GM12878 (cell line): ENCODE measurements around the gene ZNF296.

Experiments used
- CHD4 ChIP-seq: fragments of 200-600 bp; sonication (generic); IDR thresholded peaks from 2 replicates; pipeline ENCODE4 v1.6.1; 2016; ENCODE audit warnings: mild to moderate bottlenecking
- CTCF ChIP-seq, 3 experiments: IDR thresholded peaks in 2 of 3; conservative IDR thresholded peaks in 1 of 3; 2 replicates each; pipeline ENCODE4 v1.5.1; 2011; ENCODE audit warnings: low read depth in 3 of 3, low read length in 3 of 3, mild to moderate bottlenecking in 3 of 3, control low read depth in 2 of 3, moderate library complexity in 2 of 3, inconsistent platforms in 1 of 3, mixed read lengths in 1 of 3; ENCODE audit not compliant: control insufficient read depth in 2 of 3, insufficient read depth in 1 of 3; ENCODE audit errors: extremely low read depth in 1 of 3
- EZH2 ChIP-seq: IDR thresholded peaks from 2 replicates; pipeline ENCODE4 v1.6.1; 2012; ENCODE audit warnings: low read depth, mild to moderate bottlenecking, control low read depth, inconsistent platforms, low read length, borderline replicate concordance; ENCODE audit not compliant: control insufficient read depth
- POLR2A ChIP-seq: IDR thresholded peaks from 2 replicates; pipeline ENCODE4 v1.6.1; 2011; ENCODE audit warnings: low read depth, mild to moderate bottlenecking, low read length
- TAF1 ChIP-seq: IDR thresholded peaks from 2 replicates; pipeline ENCODE4 v1.6.1; 2011; ENCODE audit warnings: mild to moderate bottlenecking, low read depth, low read length, borderline replicate concordance
- ZNF274 ChIP-seq: IDR thresholded peaks from one replicate; pipeline ENCODE4 v1.8.0; 2011; ENCODE audit not compliant: insufficient read length, insufficient read depth

GRCh38 chr19:45038931-45039893 lies 37.1 kb downstream of the ZNF296 start, which contains the start of gene CLASRP:
- TF ChIP-seq TAF1 (peak; percentile 92), ZNF274 (no peak), CHD4 (no peak), EZH2 (no peak), CTCF (IDR thresholded peaks at IDR 0.05 in 2 of 3, conservative IDR thresholded peaks at IDR 0.05 in 1 of 3; ENCODE audit: control insufficient read depth in 2 of 3, extremely low read depth in 1 of 3, insufficient read depth in 1 of 3, low read depth in 3 of 3, low read length in 3 of 3) (no peak), POLR2A (peak; percentile 99)
